Kidney (tissue), 14 donors: ENCODE results near the gene TRMO. TPM values are rescaled to one million over a fixed set of nuclear protein-coding genes. Genes with fewer than 3 reads are reported as not detected.

Source experiments
- DNase-seq, 5 donors: peaks; one replicate each; pipeline ENCODE4 v3.0.0-alpha.2; 2013 to 2020
- FAIRE-seq: peaks from 2 replicates; lab custom pipeline; 2012; peaks lifted over from hg19 to GRCh38; lab: Jason Lieb, UNC
- H3K27ac ChIP-seq, 2 donors: one replicate each; pipeline ENCODE4 v1.7.0; 2013; ENCODE audit warnings: low read depth in 2 of 2, low read length in 2 of 2, inconsistent platforms in 1 of 2
- H3K27me3 ChIP-seq: one replicate; pipeline ENCODE4 v1.7.1; 2013; ENCODE audit warnings: low read length, inconsistent platforms; ENCODE audit not compliant: control insufficient read depth, insufficient read depth
- H3K36me3 ChIP-seq, 3 donors: one replicate each; pipeline versions ENCODE4 v1.7.0 to v1.7.1; 2013; ENCODE audit warnings: low read length in 3 of 3, control low read depth in 1 of 3, inconsistent platforms in 1 of 3; ENCODE audit not compliant: insufficient read depth in 3 of 3, control insufficient read depth in 2 of 3
- H3K4me1 ChIP-seq, 3 donors: one replicate each; pipeline versions ENCODE4 v1.7.0 to v1.7.1; 2013; ENCODE audit warnings: low read length in 3 of 3, inconsistent platforms in 1 of 3, low read depth in 1 of 3; ENCODE audit not compliant: control insufficient read depth in 2 of 3, insufficient read depth in 2 of 3
- H3K4me3 ChIP-seq, 3 donors: one replicate each; pipeline versions ENCODE4 v1.7.0 to v1.8.1; 2013; ENCODE audit warnings: low read length in 3 of 3, control low read depth in 1 of 3, inconsistent platforms in 1 of 3
- H3K9ac ChIP-seq, 3 donors: one replicate each; pipeline versions ENCODE4 v1.7.0 to v1.7.1; 2013; ENCODE audit warnings: low read length in 3 of 3, control low read depth in 1 of 3, inconsistent platforms in 1 of 3
- H3K9me3 ChIP-seq, 3 donors: one replicate each; pipeline versions ENCODE4 v1.7.0 to v1.7.1; 2013; ENCODE audit warnings: low read length in 3 of 3, control low read depth in 1 of 3, inconsistent platforms in 1 of 3; ENCODE audit not compliant: control insufficient read depth in 2 of 3, insufficient read depth in 1 of 3
- CTCF ChIP-seq: IDR thresholded peaks from 3 replicates; pipeline ENCODE4 v1.5.1; 2012; ENCODE audit warnings: mild to moderate bottlenecking, moderate library complexity, borderline replicate concordance; ENCODE audit not compliant: insufficient read depth; ENCODE audit errors: extremely low read depth
- intact Hi-C: fragments of 100-400 bp; cut with DNase I; formaldehyde crosslinking; loops from one replicate; pipeline ENCODE4 v1.11.1; 2022
- polyA plus RNA-seq: library from polyadenylated mRNA; stranded (reverse); fragments of 350-450 nt; fragmentation: Illumina TruSeq; extraction: RNeasy Lipid Tissue Mini Kit (QIAGEN cat#74804); gene quantifications from one replicate; pipeline ENCODE4 v1.2.3, GENCODE V29; 2014; ENCODE audit warnings: low read depth, low replicate concordance; ENCODE audit not compliant: insufficient read depth
- total RNA-seq: library from RNA; stranded (reverse); fragmentation: NEBNext Ultra II Directional; extraction: Animal tissue kit (Norgen Biotek cat#: 25700); gene quantifications from one replicate; pipeline ENCODE4 v1.2.1, GENCODE V29; 2021
- donor health status: control.
- donor health status: control.
- donor health status: control.
- donor health status: control.
- donor health status: control.
- donor health status: DM: yes; HTN: yes; CAD: no.
- donor health status: Normal renal cell carcinoma (clear cell type).

TRMO gene
- total and polyA plus RNA-seq, 2 donors from 2014 or later: 13.1 to 20.3 TPM

DNA sequence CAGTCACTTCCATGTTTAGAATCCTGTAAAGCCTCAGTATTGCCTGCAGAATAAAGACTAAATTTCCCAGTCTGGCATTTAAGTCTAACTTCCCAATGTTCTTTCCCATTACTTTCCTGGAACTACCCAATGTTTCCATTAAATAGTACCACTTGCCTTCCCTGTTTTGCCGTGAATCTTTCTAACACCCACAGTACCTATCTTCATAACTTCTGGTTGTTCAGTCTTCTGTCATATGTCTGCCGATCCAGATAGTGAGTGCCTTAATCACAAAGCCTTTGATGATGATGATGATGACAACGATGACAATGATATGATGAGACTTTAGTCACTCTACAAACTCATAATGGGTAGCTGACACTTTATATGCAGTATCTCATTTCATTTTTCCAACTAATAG, 22.3 kb upstream of the TRMO start:
- intact Hi-C loops: no loop called here
- Histone ChIP-seq H3K9ac (no peak overlapping the region), H3K4me1 (no peaks in the 10 kb centered on the region), H3K4me3 (no peak overlapping the region), H3K27ac (no peak overlapping the region), H3K9me3 (no peaks in the 10 kb centered on the region), H3K27me3 (peaks cover 3% of the 10 kb centered on the region), H3K36me3 (no peaks in the 10 kb centered on the region)
- FAIRE-seq (no peak), DNase-seq (no peak)
- no peak for TF ChIP-seq CTCF

DNA sequence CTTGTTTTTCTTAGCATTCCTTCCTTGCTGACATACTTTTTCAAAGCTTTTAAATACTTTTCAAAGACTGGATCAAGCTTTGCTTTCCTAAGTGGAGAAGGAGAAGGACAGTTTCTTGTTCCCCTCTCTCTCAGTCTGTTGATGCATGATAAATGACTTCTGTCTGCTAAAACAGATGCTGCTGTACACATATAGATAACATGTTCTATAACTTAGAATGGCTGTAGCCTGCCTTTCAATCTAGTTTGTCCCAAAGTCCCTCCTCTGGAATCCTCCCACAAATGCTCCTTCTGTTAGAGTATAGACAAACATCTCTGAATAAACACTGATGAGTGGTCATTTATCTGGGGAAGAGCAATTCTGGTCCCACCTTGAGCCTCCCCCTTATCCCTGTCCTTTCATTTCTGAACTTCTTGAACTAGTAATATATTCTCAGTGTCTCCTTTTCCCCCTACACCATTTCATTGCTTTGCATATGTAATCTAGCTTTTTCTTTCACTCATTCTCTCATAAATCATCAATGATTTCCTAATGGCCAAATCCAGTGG, 21.1 kb upstream of the TRMO start:
- Histone ChIP-seq H3K9me3 (no peaks in the 10 kb centered on the region), H3K4me3 (no peak overlapping the region), H3K9ac (no peak overlapping the region), H3K27ac (no peak overlapping the region), H3K27me3 (peaks cover 3% of the 10 kb centered on the region), H3K36me3 (no peaks in the 10 kb centered on the region), H3K4me1 (no peaks in the 10 kb centered on the region)
- DNase-seq: no peak
- TF ChIP-seq CTCF: no peak
- no peak for FAIRE-seq
- intact Hi-C loops: no loop called here

GRCh38 chr9:97941323-97941722, 19.0 kb upstream of the TRMO start:
- intact Hi-C loops: no loop called here
- H3K4me1 ChIP-seq: no peaks in the 10 kb centered on the region
- H3K9me3 ChIP-seq: no peaks in the 10 kb centered on the region
- no peak for DNase-seq
- H3K4me3 ChIP-seq: no peak overlapping the region
- no peak overlapping the region for H3K9ac ChIP-seq
- no peak overlapping the region for H3K27ac ChIP-seq
- H3K27me3 ChIP-seq: peaks cover 3% of the 10 kb centered on the region
- H3K36me3 ChIP-seq: no peaks in the 10 kb centered on the region
- TF ChIP-seq CTCF: no peak
- FAIRE-seq: no peak

DNA sequence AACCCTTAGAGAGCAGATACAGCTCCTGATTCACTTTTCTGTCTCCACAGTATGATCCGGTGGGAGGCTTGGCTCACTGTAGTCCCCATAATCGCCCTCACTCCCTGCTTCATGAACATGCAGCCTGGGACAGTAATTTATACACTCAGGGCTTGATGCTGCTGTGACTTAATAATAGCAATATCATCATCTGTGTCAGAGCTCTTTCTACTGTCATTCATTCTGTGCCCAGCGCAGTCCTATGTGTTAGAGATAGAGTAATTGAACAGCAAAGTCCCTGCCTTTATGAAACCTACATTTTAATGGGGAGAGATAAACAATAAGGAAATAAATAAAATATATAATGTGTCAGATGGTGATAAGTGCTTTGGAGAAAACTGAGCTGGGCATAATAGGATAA, 18.4 kb upstream of the TRMO start:
- no peak for TF ChIP-seq CTCF
- H3K27me3 ChIP-seq: peaks cover 3% of the 10 kb centered on the region
- intact Hi-C loops: no loop called here
- H3K27ac ChIP-seq: no peak overlapping the region
- H3K9ac ChIP-seq: no peak overlapping the region
- H3K4me1 ChIP-seq: no peaks in the 10 kb centered on the region
- DNase-seq (no peak), FAIRE-seq (no peak)
- no peaks in the 10 kb centered on the region for H3K36me3 ChIP-seq
- no peaks in the 10 kb centered on the region for H3K9me3 ChIP-seq
- H3K4me3 ChIP-seq: no peak overlapping the region
